KMS-11 (cell line): Measurements from ENCODE around the gene PHF23.

Experiments
- H2AFZ ChIP-seq: fragments of 200-600 bp; sonication (generic); 2 replicates; pipeline ENCODE4 v1.6.1; 2016; ENCODE audit warnings: antibody characterized with exemption, mixed run types, low read depth
- H3K27ac ChIP-seq: fragments of 200-600 bp; sonication (generic); 2 replicates; pipeline ENCODE4 v1.6.1; 2016; ENCODE audit warnings: mild to moderate bottlenecking, mixed run types
- H3K27me3 ChIP-seq: fragments of 200-600 bp; sonication (generic); 2 replicates; pipeline ENCODE4 v1.6.1; 2017; ENCODE audit warnings: mild to moderate bottlenecking, low read depth, mixed run types, moderate library complexity; ENCODE audit not compliant: insufficient read depth
- H3K36me3 ChIP-seq: fragments of 200-600 bp; sonication (generic); 2 replicates; pipeline ENCODE4 v1.6.1; 2017; ENCODE audit warnings: mild to moderate bottlenecking, mixed run types; ENCODE audit not compliant: insufficient read depth
- H3K4me1 ChIP-seq: fragments of 200-600 bp; sonication (generic); 2 replicates; pipeline ENCODE4 v1.6.1; 2016; ENCODE audit warnings: mild to moderate bottlenecking, low read depth, mixed run types; ENCODE audit not compliant: poor library complexity, severe bottlenecking
- H3K4me2 ChIP-seq: fragments of 200-600 bp; sonication (generic); 2 replicates; pipeline ENCODE4 v1.7.0; 2016; ENCODE audit warnings: mild to moderate bottlenecking, mixed run types
- H3K4me3 ChIP-seq: fragments of 200-600 bp; sonication (generic); IDR thresholded peaks from 2 replicates; pipeline ENCODE4 v1.6.1; 2017; ENCODE audit warnings: low read depth, low read length, mixed read lengths; ENCODE audit not compliant: insufficient read depth
- H3K79me2 ChIP-seq: fragments of 200-600 bp; sonication (generic); 2 replicates; pipeline ENCODE4 v1.6.1; 2016; ENCODE audit warnings: low read depth, mixed run types; ENCODE audit not compliant: insufficient read depth
- H3K9ac ChIP-seq: fragments of 200-600 bp; sonication (generic); 2 replicates; pipeline ENCODE4 v1.6.1; 2016; ENCODE audit warnings: mild to moderate bottlenecking, mixed run types
- H4K20me1 ChIP-seq: fragments of 200-600 bp; sonication (generic); 2 replicates; pipeline ENCODE4 v1.6.1; 2016; ENCODE audit warnings: mild to moderate bottlenecking, mixed run types; ENCODE audit not compliant: insufficient read depth
- TF ChIP-seq, protein P1 (sequence below): fragments of 200-600 bp; sonication (generic); conservative IDR thresholded peaks from 2 replicates; pipeline ENCODE4 v1.6.1; 2017; ENCODE audit warnings: low read depth, mild to moderate bottlenecking, antibody characterized with exemption, low read length, moderate library complexity, mixed read lengths

PHF23 gene

DNA sequence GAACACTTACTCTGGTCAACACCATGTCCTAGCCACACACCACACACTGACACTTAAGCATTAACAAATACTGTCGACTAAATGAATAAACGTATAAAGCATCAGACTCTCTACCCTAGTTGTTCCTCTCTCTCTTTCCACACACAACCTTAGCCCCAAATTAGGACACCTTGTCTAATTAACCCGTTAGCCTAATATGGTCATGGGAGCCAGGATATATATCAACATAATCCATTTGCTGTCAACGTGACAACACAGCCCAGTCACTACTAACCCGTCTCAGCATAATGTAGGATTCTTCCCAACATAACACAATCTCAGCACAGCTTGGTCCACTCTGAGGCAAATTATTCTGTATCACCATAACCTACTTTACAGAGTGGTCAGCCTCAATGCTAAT, 7.1 kb downstream of the PHF23 start:
- H3K36me3 ChIP-seq, result no peaks in the 10 kb centered on the region
- no peak overlapping the region for H3K4me3 ChIP-seq
- no peak overlapping the region for H3K9ac ChIP-seq
- TF ChIP-seq, protein P1, sequence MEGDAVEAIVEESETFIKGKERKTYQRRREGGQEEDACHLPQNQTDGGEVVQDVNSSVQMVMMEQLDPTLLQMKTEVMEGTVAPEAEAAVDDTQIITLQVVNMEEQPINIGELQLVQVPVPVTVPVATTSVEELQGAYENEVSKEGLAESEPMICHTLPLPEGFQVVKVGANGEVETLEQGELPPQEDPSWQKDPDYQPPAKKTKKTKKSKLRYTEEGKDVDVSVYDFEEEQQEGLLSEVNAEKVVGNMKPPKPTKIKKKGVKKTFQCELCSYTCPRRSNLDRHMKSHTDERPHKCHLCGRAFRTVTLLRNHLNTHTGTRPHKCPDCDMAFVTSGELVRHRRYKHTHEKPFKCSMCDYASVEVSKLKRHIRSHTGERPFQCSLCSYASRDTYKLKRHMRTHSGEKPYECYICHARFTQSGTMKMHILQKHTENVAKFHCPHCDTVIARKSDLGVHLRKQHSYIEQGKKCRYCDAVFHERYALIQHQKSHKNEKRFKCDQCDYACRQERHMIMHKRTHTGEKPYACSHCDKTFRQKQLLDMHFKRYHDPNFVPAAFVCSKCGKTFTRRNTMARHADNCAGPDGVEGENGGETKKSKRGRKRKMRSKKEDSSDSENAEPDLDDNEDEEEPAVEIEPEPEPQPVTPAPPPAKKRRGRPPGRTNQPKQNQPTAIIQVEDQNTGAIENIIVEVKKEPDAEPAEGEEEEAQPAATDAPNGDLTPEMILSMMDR, result no peak
- no peak overlapping the region for H2AFZ ChIP-seq
- no peaks in the 10 kb centered on the region for H3K79me2 ChIP-seq
- no peak overlapping the region for H3K27ac ChIP-seq
- H4K20me1 ChIP-seq, result no peaks in the 10 kb centered on the region
- H3K27me3 ChIP-seq, result no peaks in the 10 kb centered on the region
- no peak overlapping the region for H3K4me2 ChIP-seq
- H3K4me1 ChIP-seq, result no peaks in the 10 kb centered on the region

- Histone ChIP-seq H3K27ac (no peak overlapping the region), H3K4me1 (no peaks in the 10 kb centered on the region), H3K36me3 (no peaks in the 10 kb centered on the region), H4K20me1 (no peaks in the 10 kb centered on the region), H3K4me3 (no peak overlapping the region), H2AFZ (no peak overlapping the region), H3K4me2 (no peak overlapping the region), H3K9ac (no peak overlapping the region), H3K79me2 (no peaks in the 10 kb centered on the region), H3K27me3 (no peaks in the 10 kb centered on the region)
- TF ChIP-seq, protein P1, result no peak
Observed at GRCh38 chr17:7229504-7229903, 9.8 kb downstream of the PHF23 start.

DNA sequence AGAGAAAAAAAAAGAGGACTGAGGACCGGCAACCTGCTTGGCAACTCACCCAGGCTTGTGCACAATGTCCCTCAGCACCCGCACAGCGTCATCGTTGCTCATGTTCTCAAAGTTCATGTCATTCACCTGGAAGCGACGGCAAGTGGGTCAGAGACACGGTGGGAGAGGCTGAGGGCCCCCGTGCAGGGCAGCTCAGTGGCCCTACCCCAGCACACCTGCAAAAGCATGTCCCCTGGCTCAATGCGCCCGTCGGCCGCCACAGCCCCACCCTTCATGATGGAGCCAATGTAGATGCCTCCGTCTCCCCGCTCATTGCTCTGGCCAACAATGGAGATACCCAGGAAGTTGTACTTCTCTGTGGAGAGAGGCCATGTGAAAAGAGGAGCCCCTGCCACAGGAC, 10.3 kb downstream of the PHF23 start:
- Histone ChIP-seq H4K20me1 (no peaks in the 10 kb centered on the region), H3K9ac (no peak overlapping the region), H3K79me2 (no peaks in the 10 kb centered on the region), H3K4me2 (no peak overlapping the region), H3K36me3 (no peaks in the 10 kb centered on the region), H3K27ac (no peak overlapping the region), H3K27me3 (no peaks in the 10 kb centered on the region), H2AFZ (no peak overlapping the region), H3K4me1 (no peaks in the 10 kb centered on the region), H3K4me3 (no peak overlapping the region)
- TF ChIP-seq, protein P1, result no peak

GRCh38 chr17:7226721-7227710, 12.2 kb downstream of the PHF23 start:
- H3K36me3 ChIP-seq, result no peaks in the 10 kb centered on the region
- H3K4me2 ChIP-seq, result no peak overlapping the region
- TF ChIP-seq, protein P1, result no peak
- H3K9ac ChIP-seq, result no peak overlapping the region
- no peaks in the 10 kb centered on the region for H3K79me2 ChIP-seq
- no peak overlapping the region for H3K4me3 ChIP-seq
- H3K27ac ChIP-seq, result no peak overlapping the region
- H2AFZ ChIP-seq, result no peak overlapping the region
- no peaks in the 10 kb centered on the region for H3K27me3 ChIP-seq
- H4K20me1 ChIP-seq, result no peaks in the 10 kb centered on the region
- H3K4me1 ChIP-seq, result no peaks in the 10 kb centered on the region
